GM21529 (cell line): ENCODE measurements around the gene HADHB.
"Not testable (repeated sequence)": the region's sequence is repeated elsewhere in the genome, so short reads cannot be mapped to it uniquely, and the experiment has no call there.

Experiments
- ATAC-seq: cut with Tn5 transposase; IDR thresholded peaks from one replicate; pipeline ENCODE4 v1.9.1; 2021; ENCODE audit not compliant: unreplicated experiment

Gene HADHB

DNA sequence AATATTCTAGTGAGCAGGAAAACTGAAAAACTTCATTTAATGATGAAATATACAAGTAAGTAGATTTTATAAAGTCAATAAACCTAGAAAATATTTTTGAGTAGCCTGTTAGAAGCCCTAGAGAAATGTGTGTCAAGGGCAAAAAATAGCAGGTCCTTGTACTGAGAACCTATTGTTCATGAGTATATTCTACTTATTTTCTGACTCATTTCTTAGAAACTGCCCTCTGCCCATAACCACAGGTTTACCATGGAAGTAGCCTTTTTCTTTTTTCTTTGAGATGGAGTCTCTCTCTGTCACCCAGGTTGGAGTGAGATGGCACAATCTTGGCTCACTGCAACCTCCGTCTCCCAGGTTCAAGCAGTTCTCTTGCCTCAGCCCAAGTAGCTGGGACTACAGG is 81.8 kb downstream of the HADHB start:
- ATAC-seq, result no peak

DNA sequence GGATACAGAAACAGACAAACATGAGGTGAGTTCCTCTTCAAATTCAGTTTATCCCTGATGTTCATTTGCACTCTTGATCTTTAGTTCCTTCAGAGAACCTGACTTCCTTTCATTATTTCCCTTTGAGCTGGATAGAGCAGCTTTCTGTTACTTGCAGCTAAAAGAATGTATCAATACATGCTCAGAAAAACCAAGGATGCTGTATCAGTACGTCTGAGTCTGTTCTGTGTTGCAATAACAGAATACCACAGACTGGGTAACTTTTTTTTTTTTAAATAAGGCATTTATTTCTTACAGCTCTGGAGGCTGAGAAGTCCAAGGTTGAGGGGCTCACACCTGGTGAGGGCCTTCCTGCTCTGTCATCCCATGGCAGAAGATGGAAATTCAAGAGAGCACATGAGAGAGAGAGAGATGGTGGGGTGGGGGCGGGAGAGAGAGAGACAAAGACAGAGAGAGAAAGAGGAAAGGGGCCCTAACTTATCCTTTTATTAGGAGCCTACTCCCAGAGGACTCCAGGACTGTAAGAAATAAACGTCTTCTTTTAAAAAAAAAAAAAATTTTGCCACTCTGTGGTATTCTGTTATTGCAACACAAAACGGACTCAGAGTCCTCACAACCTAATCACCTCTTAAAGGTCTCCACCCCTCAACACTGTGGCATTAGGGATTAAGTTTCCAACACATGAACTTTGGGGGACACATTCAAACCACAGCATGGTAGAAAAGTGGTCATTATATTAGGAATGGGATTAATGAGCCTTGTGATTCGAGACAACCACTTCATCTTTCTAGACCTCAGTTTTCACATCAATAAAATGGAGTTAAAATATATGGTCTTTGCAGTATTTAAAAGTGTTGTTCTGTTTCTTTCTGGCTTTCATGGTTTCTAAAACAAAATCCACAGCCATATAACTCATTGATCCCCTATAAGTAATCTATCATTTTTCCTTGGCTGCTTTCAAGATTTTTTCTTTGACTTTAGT is 82.8 kb downstream of the HADHB start:
- no peak for ATAC-seq

DNA sequence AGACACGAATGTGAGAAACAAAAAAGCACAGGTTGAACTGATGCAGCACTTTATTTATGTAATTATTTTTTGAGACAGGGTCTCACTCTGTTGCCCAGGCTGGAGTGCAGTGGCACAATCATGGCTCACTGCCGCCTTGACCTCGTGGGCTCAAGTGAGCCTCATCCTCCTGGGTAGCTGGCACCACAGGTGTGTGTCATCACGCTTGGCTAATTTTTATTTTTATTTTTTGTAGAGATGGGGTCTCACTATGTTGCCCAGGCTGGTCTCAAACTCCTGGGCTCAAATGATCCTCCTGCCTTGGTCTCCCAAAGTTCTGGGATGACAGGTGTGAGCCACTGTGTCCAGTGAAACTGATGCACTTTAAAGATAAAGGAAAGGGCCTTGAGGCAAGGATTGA is 84.3 kb downstream of the HADHB start:
- ATAC-seq, result not testable (repeated sequence)

DNA sequence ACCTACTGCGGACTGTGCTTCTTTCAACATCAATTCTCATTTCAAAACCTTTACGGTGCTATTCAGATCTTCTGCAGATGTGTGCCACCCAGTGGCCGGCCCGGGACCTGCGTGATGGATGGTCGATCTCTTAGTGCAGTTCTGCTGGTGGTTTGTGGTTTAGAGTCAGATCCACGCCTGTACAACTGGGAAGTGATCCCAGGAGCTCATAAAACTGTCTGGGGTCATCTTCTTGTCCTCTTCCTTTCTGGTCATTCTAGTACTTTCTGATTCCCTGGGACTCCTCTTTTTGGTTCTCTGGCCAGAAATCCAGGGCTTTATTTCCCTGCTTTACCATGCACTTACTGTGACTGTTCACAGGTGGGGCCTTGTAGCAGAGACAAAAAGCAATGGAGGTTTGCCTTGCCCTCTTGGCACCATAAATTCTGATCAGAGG is 85.4 kb downstream of the HADHB start:
- ATAC-seq, result peak; percentile 83

DNA sequence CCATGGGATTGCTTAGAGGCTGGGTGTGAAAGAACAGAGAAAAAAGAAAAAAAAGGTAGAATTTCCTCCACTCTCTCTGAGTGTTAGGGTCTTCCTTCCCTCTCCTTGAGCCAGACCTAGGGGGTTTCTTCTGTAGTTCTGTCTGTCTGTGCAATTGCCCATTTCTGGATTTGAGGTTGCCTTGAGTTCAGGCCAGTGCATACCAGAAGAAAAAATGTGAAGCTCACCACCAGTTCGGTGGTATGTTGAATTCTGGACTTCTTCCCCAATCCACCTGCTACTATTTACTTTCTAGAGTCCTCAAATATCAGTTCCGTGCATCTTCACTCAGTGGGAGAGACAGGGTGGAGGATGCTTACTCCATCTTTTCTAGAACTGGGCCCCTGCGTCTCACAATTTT is 85.9 kb downstream of the HADHB start:
- no peak for ATAC-seq

DNA sequence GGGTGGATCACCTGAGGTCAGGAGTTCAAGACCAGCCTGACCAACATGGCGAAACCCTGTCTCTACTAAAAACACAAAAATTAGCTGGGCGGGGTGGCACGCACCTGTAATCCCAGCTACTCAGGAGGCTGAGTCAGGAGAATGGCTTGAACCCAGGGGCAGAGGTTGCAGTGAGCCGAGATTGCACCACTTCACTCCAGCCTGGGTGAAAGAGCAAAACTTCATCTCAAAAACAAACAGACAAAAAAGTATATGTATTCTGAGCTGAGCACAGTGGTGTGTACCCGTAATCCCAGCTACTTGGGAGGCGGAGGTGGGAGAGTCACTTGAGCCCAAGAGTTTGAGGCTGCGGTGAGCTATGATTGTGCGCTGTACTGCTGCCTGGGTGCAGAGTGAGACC is 86.6 kb downstream of the HADHB start:
- not testable (repeated sequence) for ATAC-seq

DNA sequence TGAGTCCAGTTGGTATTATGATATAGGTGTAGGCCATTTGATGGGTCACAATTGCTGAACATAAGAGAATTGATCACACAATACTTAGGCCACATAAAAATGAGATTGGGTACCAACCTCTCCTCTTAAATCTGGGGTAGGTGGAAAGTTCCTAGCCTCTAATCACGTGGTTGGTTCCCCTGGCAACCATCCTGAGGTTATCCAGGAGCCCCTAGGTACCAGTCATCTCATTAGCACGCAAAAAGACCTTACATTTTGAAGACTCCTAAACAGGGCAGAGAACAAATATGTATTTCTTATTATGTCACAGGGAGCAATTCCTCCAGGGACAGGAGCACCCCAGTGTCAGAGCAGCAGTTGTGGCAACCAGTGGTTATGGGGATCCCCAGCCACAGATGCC is 88.6 kb downstream of the HADHB start:
- no peak for ATAC-seq

DNA sequence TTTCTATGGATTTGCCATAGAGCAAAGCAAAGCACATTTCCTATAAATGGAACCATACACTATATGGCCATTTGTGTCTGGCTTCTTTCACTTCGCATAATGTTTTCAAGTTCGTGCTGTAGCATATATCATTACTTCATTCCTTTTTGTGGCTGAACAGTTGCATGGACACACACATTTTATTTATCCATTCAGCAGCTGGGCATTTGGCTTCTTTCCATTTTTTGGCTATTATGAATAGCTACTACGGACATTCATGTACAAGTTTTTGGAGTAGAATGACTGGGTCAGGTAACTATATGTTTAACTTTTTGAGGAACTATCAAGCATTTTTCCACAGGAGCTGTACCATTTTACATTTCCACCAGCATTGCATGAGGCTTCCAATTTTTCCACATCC is 90.5 kb downstream of the HADHB start:
- ATAC-seq, result no peak

DNA sequence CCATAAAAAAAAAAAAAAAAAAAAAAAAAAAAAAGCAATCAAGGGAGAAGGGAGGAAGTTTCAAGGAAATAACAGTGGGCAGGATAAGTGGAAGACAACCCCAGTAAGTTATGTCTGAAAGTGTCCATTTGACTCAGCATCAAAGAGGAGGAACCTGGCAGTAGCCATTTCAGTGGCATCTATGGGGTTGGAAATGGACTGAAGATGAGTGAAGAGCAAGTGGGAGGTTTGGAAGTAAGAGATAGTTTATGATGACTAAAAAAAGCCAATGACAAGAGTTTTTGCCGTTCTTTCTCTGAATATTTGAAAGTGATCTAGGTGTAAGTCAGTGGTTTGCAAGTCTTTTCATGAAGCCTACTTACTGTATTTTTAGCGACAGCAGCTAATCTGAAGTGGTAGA is 92.0 kb downstream of the HADHB start:
- no peak for ATAC-seq

DNA sequence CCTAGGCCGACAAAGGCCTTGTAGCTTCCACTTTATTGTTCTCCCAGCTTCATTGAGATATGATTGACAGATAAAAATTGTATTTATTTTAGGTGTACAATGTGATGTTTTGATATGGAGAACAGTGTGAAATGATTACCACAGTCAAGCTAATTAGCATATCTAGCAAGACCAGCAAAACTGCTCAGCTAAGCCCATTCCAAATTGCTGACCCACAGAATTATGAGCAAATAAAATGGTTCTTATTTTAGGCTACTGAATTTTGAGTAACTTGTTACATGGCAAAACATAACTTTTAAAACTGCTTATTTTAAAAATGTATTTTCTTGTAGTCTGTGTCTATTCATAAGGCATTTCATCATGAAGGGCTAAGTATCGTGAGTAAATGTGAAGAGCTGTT is 92.6 kb downstream of the HADHB start:
- no peak for ATAC-seq
